Measurements from ENCODE around the gene EGFL7.
"Not testable (repeated sequence)": the region's sequence is repeated elsewhere in the genome, so short reads cannot be mapped to it uniquely, and the experiment has no call there.

The EGFL7 gene

GRCh38 chr9:136626066-136626725 is 36.5 kb upstream of the EGFL7 start:
- no peaks in the 10 kb centered on the region for H3K9me3 ChIP-seq (ENCODE audit: control insufficient read depth, insufficient read depth, low read length)
- H3K27ac ChIP-seq (ENCODE audit: low read depth, low read length), result no peak overlapping the region
- no peak overlapping the region for H3K9ac ChIP-seq (ENCODE audit: low read depth, low read length)

GRCh38 chr9:136626740-136627642 is 35.7 kb upstream of the EGFL7 start:
- H3K9ac ChIP-seq (ENCODE audit: low read depth, low read length), result no peak overlapping the region
- H3K27ac ChIP-seq (ENCODE audit: low read depth, low read length), result no peak overlapping the region

More at GRCh38 chr9:136626066-136626725, 36.5 kb upstream of the EGFL7 start:
- Histone ChIP-seq H3K4me1 (ENCODE audit: control insufficient read depth, insufficient read depth, low read length) (no peaks in the 10 kb centered on the region), H3K36me3 (ENCODE audit: control insufficient read depth, insufficient read depth, low read length) (no peaks in the 10 kb centered on the region), H3K4me3 (ENCODE audit: low read depth, low read length) (no peak overlapping the region), H3K27me3 (ENCODE audit: control insufficient read depth, insufficient read depth, low read length) (no peaks in the 10 kb centered on the region)

GRCh38 chr9:136627703-136628102 is 35.0 kb upstream of the EGFL7 start:
- Histone ChIP-seq H3K27ac (ENCODE audit: low read depth, low read length) (no peak overlapping the region), H3K4me3 (ENCODE audit: low read depth, low read length) (no peak overlapping the region), H3K27me3 (ENCODE audit: control insufficient read depth, insufficient read depth, low read length) (no peaks in the 10 kb centered on the region), H3K4me1 (ENCODE audit: control insufficient read depth, insufficient read depth, low read length) (no peaks in the 10 kb centered on the region), H3K9me3 (ENCODE audit: control insufficient read depth, insufficient read depth, low read length) (no peaks in the 10 kb centered on the region), H3K9ac (ENCODE audit: low read depth, low read length) (no peak overlapping the region), H3K36me3 (ENCODE audit: control insufficient read depth, insufficient read depth, low read length) (no peaks in the 10 kb centered on the region)

More at GRCh38 chr9:136626740-136627642, 35.7 kb upstream of the EGFL7 start:
- Histone ChIP-seq H3K4me3 (ENCODE audit: low read depth, low read length) (no peak overlapping the region), H3K27me3 (ENCODE audit: control insufficient read depth, insufficient read depth, low read length) (no peaks in the 10 kb centered on the region), H3K36me3 (ENCODE audit: control insufficient read depth, insufficient read depth, low read length) (no peaks in the 10 kb centered on the region), H3K9me3 (ENCODE audit: control insufficient read depth, insufficient read depth, low read length) (no peaks in the 10 kb centered on the region), H3K4me1 (ENCODE audit: control insufficient read depth, insufficient read depth, low read length) (no peaks in the 10 kb centered on the region)

- no peaks in the 10 kb centered on the region for H3K9me3 ChIP-seq (ENCODE audit: control insufficient read depth, insufficient read depth, low read length)
- no peak overlapping the region for H3K9ac ChIP-seq (ENCODE audit: low read depth, low read length)
These were observed 34.4 kb upstream of the EGFL7 start for GRCh38 chr9:136628268-136628667.

GRCh38 chr9:136629001-136629878 is 33.5 kb upstream of the EGFL7 start:
- no peaks in the 10 kb centered on the region for H3K4me1 ChIP-seq (ENCODE audit: control insufficient read depth, insufficient read depth, low read length)
- H3K27ac ChIP-seq (ENCODE audit: low read depth, low read length), result no peak overlapping the region
- H3K9me3 ChIP-seq (ENCODE audit: control insufficient read depth, insufficient read depth, low read length), result no peaks in the 10 kb centered on the region
- H3K27me3 ChIP-seq (ENCODE audit: control insufficient read depth, insufficient read depth, low read length), result no peaks in the 10 kb centered on the region
- no peak overlapping the region for H3K9ac ChIP-seq (ENCODE audit: low read depth, low read length)
- H3K36me3 ChIP-seq (ENCODE audit: control insufficient read depth, insufficient read depth, low read length), result no peaks in the 10 kb centered on the region
- H3K4me3 ChIP-seq (ENCODE audit: low read depth, low read length), result no peak overlapping the region

More at GRCh38 chr9:136628268-136628667, 34.4 kb upstream of the EGFL7 start:
- Histone ChIP-seq H3K27ac (ENCODE audit: low read depth, low read length) (no peak overlapping the region), H3K27me3 (ENCODE audit: control insufficient read depth, insufficient read depth, low read length) (no peaks in the 10 kb centered on the region), H3K4me1 (ENCODE audit: control insufficient read depth, insufficient read depth, low read length) (no peaks in the 10 kb centered on the region), H3K36me3 (ENCODE audit: control insufficient read depth, insufficient read depth, low read length) (no peaks in the 10 kb centered on the region), H3K4me3 (ENCODE audit: low read depth, low read length) (no peak overlapping the region)

- H3K27ac ChIP-seq (ENCODE audit: low read depth, low read length), result no peak overlapping the region
- H3K9ac ChIP-seq (ENCODE audit: low read depth, low read length), result no peak overlapping the region
- no peaks in the 10 kb centered on the region for H3K4me1 ChIP-seq (ENCODE audit: control insufficient read depth, insufficient read depth, low read length)
These were observed 32.6 kb upstream of the EGFL7 start for GRCh38 chr9:136629879-136630661.

GRCh38 chr9:136630662-136630992 is 32.1 kb upstream of the EGFL7 start:
- Histone ChIP-seq H3K4me1 (ENCODE audit: control insufficient read depth, insufficient read depth, low read length) (no peaks in the 10 kb centered on the region), H3K9ac (ENCODE audit: low read depth, low read length) (no peak overlapping the region), H3K9me3 (ENCODE audit: control insufficient read depth, insufficient read depth, low read length) (no peaks in the 10 kb centered on the region), H3K27ac (ENCODE audit: low read depth, low read length) (no peak overlapping the region), H3K4me3 (ENCODE audit: low read depth, low read length) (no peak overlapping the region), H3K27me3 (ENCODE audit: control insufficient read depth, insufficient read depth, low read length) (no peaks in the 10 kb centered on the region), H3K36me3 (ENCODE audit: control insufficient read depth, insufficient read depth, low read length) (no peaks in the 10 kb centered on the region)

More at GRCh38 chr9:136629879-136630661, 32.6 kb upstream of the EGFL7 start:
- Histone ChIP-seq H3K27me3 (ENCODE audit: control insufficient read depth, insufficient read depth, low read length) (no peaks in the 10 kb centered on the region), H3K9me3 (ENCODE audit: control insufficient read depth, insufficient read depth, low read length) (no peaks in the 10 kb centered on the region), H3K36me3 (ENCODE audit: control insufficient read depth, insufficient read depth, low read length) (no peaks in the 10 kb centered on the region), H3K4me3 (ENCODE audit: low read depth, low read length) (no peak overlapping the region)

- Histone ChIP-seq H3K4me3 (ENCODE audit: low read depth, low read length) (no peak overlapping the region), H3K9me3 (ENCODE audit: control insufficient read depth, insufficient read depth, low read length) (no peaks in the 10 kb centered on the region), H3K27ac (ENCODE audit: low read depth, low read length) (no peak overlapping the region), H3K36me3 (ENCODE audit: control insufficient read depth, insufficient read depth, low read length) (no peaks in the 10 kb centered on the region), H3K9ac (ENCODE audit: low read depth, low read length) (no peak overlapping the region), H3K4me1 (ENCODE audit: control insufficient read depth, insufficient read depth, low read length) (no peaks in the 10 kb centered on the region), H3K27me3 (ENCODE audit: control insufficient read depth, insufficient read depth, low read length) (no peaks in the 10 kb centered on the region)
These were observed 31.4 kb upstream of the EGFL7 start for GRCh38 chr9:136631038-136632000.

- not testable (repeated sequence) for H3K27me3 ChIP-seq (ENCODE audit: control insufficient read depth, insufficient read depth, low read length); H3K9me3 ChIP-seq (ENCODE audit: control insufficient read depth, insufficient read depth, low read length); H3K27ac ChIP-seq (ENCODE audit: low read depth, low read length); H3K36me3 ChIP-seq (ENCODE audit: control insufficient read depth, insufficient read depth, low read length); H3K4me3 ChIP-seq (ENCODE audit: low read depth, low read length); H3K4me1 ChIP-seq (ENCODE audit: control insufficient read depth, insufficient read depth, low read length); H3K9ac ChIP-seq (ENCODE audit: low read depth, low read length)
These were observed 30.6 kb upstream of the EGFL7 start for GRCh38 chr9:136632072-136632471.

Data from HUES48 (cell line).